ENCODE data around the gene ARSA.

ARSA gene

DNA sequence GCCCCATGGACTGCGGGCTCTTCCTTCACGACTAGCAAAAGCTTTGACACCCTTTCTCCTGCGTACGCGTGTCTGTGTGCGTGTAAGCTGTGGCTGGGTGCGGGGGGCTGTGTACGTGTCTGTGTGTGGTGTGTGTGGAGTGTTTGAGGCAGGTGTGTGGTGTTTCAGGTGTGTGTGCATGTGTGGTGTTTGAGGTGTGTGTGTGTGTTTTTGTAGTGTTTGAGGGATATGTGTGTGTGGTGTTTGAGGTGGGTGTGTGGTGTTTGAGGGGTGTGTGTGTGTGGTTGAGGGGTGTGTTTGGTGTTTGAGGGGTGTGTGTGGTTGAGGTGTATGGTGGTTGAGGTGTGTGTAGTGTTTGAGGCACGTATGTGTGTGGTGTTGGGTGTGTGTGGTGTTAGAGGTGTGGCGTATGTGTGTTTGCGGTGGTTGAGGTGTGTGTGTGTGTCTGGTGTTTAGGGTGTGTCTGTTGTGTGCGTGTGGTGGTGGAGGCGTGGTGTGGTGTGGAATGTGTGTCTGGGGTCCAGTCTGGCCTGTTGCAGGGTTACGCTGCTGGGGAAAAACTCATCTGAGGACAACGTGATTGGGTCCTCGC, 687 bp upstream of the ARSA start:
- WGBS (ENCODE audit: insufficient coverage): 12% methylated on average over 3 of the region's 16 CpGs
- Histone ChIP-seq H3K27ac (ENCODE audit: insufficient read depth in 1 of 2, low read depth in 1 of 2, low read length in 2 of 2, poor library complexity in 1 of 2, severe bottlenecking in 2 of 2) (peak overlapping the region; percentile 20 to 40), H3K9me3 (ENCODE audit: control extremely low read depth in 1 of 5, control insufficient read depth in 4 of 5, insufficient read depth in 2 of 5, low read depth in 1 of 5, low read length in 4 of 5) (no peaks in the 10 kb centered on the region), H3K4me3 (ENCODE audit: control insufficient read depth in 1 of 7, extremely low read depth in 1 of 7, insufficient read depth in 4 of 7, low read depth in 2 of 7, low read length in 6 of 7) (peak overlapping the region; percentile 48 to 83 (median 76)), H3K4me1 (ENCODE audit: control extremely low read depth in 1 of 4, control insufficient read depth in 4 of 4, insufficient read depth in 4 of 4, low read length in 3 of 4) (peaks cover 3 to 29% (median 17%) of the 10 kb centered on the region in 4 experiments), H3K36me3 (ENCODE audit: control insufficient read depth in 4 of 4, insufficient read depth in 4 of 4, low read length in 3 of 4) (peaks cover 2 to 11% (median 6%) of the 10 kb centered on the region in 4 experiments), H3K27me3 (replicated peaks in 2 of 5; ENCODE audit: control insufficient read depth in 4 of 5, insufficient read depth in 5 of 5, low read length in 4 of 5) (no peaks in the 10 kb centered on the region)
- ChIA-PET POLR2A (interaction anchor here (0.6 to 1.1 kb wide), 3 partner anchors 9 to 44 kb away, joined by 3 to 9 read pairs (median 3); partner anchors contain the start of gene SHANK3), CTCF (interaction anchor here (1.4 to 3.6 kb wide), 3 partner anchors 13 to 63 kb away, joined by 3 to 22 read pairs (median 6); no protein-coding TSS in a partner anchor)
- DNase-seq: peak in 1 of 3 donors; percentile 19

DNA sequence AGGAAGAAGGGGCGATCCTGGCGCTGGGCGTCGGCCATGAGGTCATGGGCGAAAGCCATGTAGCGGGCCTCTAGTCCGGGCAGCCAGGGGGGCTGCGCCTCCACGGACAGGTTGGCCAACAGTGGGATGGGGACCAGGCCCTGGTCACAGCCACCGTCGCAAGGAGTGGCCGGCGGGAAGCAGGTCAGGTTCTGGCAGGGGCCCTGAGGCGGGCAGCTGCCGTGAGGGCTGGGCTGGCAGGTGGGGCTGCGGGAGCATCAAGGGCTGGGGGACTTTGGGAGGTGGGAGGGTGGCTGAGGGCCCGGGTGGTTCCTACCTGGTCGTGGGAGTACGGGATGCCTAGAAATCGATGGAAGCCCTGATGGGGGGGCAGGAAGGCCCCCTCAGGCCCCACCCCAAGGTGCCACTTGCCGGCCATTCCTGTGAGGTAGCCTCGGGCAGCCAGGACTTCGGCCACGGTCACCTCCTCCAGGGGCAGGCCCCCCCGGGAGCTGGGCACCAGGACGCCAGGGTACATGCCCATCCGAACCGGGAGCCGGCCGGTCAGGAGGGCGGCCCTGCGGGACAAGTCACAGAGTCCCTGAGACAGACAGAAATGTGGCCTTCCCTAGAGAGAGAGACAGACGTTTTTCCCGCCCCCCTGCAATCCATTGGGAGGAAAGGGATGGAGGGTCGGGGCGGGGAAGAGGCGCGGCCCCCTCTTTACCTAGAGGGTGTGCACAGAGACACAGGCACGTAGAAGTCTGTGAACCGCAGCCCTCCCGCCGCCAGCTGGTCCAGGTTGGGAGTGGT, 906 bp downstream of the ARSA start:
- 91% methylated on average over 33 of the region's 42 CpGs for WGBS (ENCODE audit: insufficient coverage)
- Histone ChIP-seq H3K36me3 (ENCODE audit: control insufficient read depth in 4 of 4, insufficient read depth in 4 of 4, low read length in 3 of 4) (peaks cover 2 to 11% (median 6%) of the 10 kb centered on the region in 4 experiments), H3K27me3 (replicated peaks in 2 of 5; ENCODE audit: control insufficient read depth in 4 of 5, insufficient read depth in 5 of 5, low read length in 4 of 5) (no peaks in the 10 kb centered on the region), H3K4me3 (ENCODE audit: control insufficient read depth in 1 of 7, extremely low read depth in 1 of 7, insufficient read depth in 4 of 7, low read depth in 2 of 7, low read length in 6 of 7) (peak overlapping the region; percentile 54 to 83 (median 74)), H3K9me3 (ENCODE audit: control extremely low read depth in 1 of 5, control insufficient read depth in 4 of 5, insufficient read depth in 2 of 5, low read depth in 1 of 5, low read length in 4 of 5) (no peaks in the 10 kb centered on the region), H3K4me1 (ENCODE audit: control extremely low read depth in 1 of 4, control insufficient read depth in 4 of 4, insufficient read depth in 4 of 4, low read length in 3 of 4) (peaks cover 3 to 41% (median 26%) of the 10 kb centered on the region in 4 experiments), H3K27ac (ENCODE audit: insufficient read depth in 1 of 2, low read depth in 1 of 2, low read length in 2 of 2, poor library complexity in 1 of 2, severe bottlenecking in 2 of 2) (peak overlapping the region in 1 of 2 experiments; percentile 43)
- DNase-seq: no peak
- CTCF ChIA-PET: interaction anchor here (1.1 to 3.6 kb wide), 5 partner anchors 15 to 101 kb away, joined by 3 to 22 read pairs (median 5); partner anchors contain the start of gene SCO2
- POLR2A ChIA-PET: interaction anchor here (0.6 to 1.9 kb wide), 2 partner anchors 46 to 102 kb away, joined by 3 to 10 read pairs; partner anchors contain the start of genes SCO2 and SHANK3

DNA sequence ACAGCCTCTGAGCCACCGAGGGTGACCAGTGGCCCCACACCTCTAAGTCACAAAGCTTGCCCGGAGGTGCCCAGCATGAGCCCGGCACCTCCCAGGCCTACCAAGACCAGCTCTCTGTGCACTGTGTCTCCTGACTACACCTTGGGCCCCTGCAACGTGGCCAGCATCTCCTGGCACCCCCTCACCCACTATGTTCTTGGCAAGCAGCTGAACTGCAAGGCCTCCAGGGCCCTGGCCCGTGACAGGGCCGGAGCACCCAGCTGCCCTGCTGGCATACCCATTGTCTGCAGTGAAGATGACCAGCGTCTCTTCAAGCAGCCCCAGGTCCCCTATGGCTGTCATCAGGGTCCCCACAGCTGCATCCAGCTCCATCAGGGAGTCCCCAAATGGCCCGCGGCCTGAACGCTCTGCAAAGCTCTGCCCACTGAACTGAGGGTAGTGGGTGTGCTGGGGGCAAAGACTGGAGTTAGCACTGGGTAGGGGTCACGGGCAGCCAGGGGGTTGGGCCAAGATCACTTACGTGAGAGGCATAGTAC, 1.6 kb downstream of the ARSA start:
- 97% methylated on average over 12 of the region's 12 CpGs for WGBS (ENCODE audit: insufficient coverage)
- no peak overlapping the region for H3K27ac ChIP-seq (ENCODE audit: insufficient read depth in 1 of 2, low read depth in 1 of 2, low read length in 2 of 2, poor library complexity in 1 of 2, severe bottlenecking in 2 of 2)
- DNase-seq: no peak
- ChIA-PET CTCF (interaction anchor here (0.9 to 3.6 kb wide), 4 partner anchors 15 to 101 kb away, joined by 3 to 22 read pairs (median 4); partner anchors contain the start of gene SCO2), POLR2A (interaction anchor here (0.6 to 1.9 kb wide), 2 partner anchors 46 to 101 kb away, joined by 3 to 10 read pairs; partner anchors contain the start of genes SCO2 and SHANK3)
- no peak overlapping the region for H3K4me3 ChIP-seq (ENCODE audit: control insufficient read depth in 1 of 7, extremely low read depth in 1 of 7, insufficient read depth in 4 of 7, low read depth in 2 of 7, low read length in 6 of 7)
- H3K27me3 ChIP-seq (replicated peaks in 2 of 5; ENCODE audit: control insufficient read depth in 4 of 5, insufficient read depth in 5 of 5, low read length in 4 of 5): no peaks in the 10 kb centered on the region
- peaks cover 8 to 48% (median 33%) of the 10 kb centered on the region in 4 experiments for H3K4me1 ChIP-seq (ENCODE audit: control extremely low read depth in 1 of 4, control insufficient read depth in 4 of 4, insufficient read depth in 4 of 4, low read length in 3 of 4)
- peaks cover 2 to 11% (median 6%) of the 10 kb centered on the region in 4 experiments for H3K36me3 ChIP-seq (ENCODE audit: control insufficient read depth in 4 of 4, insufficient read depth in 4 of 4, low read length in 3 of 4)
- H3K9me3 ChIP-seq (ENCODE audit: control extremely low read depth in 1 of 5, control insufficient read depth in 4 of 5, insufficient read depth in 2 of 5, low read depth in 1 of 5, low read length in 4 of 5): no peaks in the 10 kb centered on the region

DNA sequence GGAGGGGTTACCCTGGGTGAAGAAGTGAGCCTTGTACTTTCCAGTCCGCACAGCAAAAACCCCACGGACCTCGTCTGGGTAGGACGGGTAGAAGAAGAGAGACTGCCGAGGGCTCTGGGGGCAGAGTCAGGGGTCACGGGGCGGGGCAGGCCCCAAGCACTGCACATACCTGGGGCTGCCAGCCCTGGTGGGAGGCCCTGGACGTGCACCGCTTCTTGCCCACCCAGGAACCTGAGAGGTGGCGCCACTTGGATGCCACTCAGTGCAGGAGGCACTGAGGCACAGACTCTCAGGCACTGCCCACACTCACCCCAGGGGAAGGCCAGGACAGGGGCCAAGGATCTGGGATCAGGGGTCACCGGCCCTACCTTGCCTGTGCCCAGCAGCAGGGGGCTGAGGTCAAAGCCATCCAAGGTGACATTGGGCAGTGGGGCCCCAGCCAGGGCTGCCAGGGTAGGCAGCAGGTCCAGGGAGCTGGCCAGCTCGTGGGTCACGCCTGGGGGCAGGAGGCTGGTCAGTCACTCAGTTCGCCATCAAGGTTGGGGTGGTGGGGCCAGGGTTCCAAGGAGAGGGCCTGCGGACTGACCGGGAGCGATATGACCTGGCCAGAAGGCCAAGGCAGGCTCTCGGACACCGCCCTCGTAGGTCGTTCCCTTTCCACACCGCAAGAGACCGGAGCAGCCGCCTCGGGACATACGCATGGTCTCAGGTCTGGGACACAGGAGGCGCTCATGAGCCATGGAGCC, 2.2 kb downstream of the ARSA start:
- Histone ChIP-seq H3K36me3 (ENCODE audit: control insufficient read depth in 4 of 4, insufficient read depth in 4 of 4, low read length in 3 of 4) (peaks cover 2 to 11% (median 6%) of the 10 kb centered on the region in 4 experiments), H3K9me3 (ENCODE audit: control extremely low read depth in 1 of 5, control insufficient read depth in 4 of 5, insufficient read depth in 2 of 5, low read depth in 1 of 5, low read length in 4 of 5) (no peaks in the 10 kb centered on the region), H3K27ac (ENCODE audit: insufficient read depth in 1 of 2, low read depth in 1 of 2, low read length in 2 of 2, poor library complexity in 1 of 2, severe bottlenecking in 2 of 2) (no peak overlapping the region), H3K4me1 (ENCODE audit: control extremely low read depth in 1 of 4, control insufficient read depth in 4 of 4, insufficient read depth in 4 of 4, low read length in 3 of 4) (peaks cover 14 to 54% (median 39%) of the 10 kb centered on the region in 4 experiments), H3K27me3 (replicated peaks in 2 of 5; ENCODE audit: control insufficient read depth in 4 of 5, insufficient read depth in 5 of 5, low read length in 4 of 5) (no peaks in the 10 kb centered on the region), H3K4me3 (ENCODE audit: control insufficient read depth in 1 of 7, extremely low read depth in 1 of 7, insufficient read depth in 4 of 7, low read depth in 2 of 7, low read length in 6 of 7) (no peak overlapping the region)
- WGBS (ENCODE audit: insufficient coverage): 97% methylated on average over 27 of the region's 27 CpGs
- POLR2A ChIA-PET: interaction anchor here (1.9 kb wide), 1 partner anchor 47 kb away, joined by 10 read pairs; the partner anchor contains the start of gene SHANK3
- DNase-seq: no peak
- CTCF ChIA-PET: interaction anchor here (0.9 to 3.6 kb wide), 4 partner anchors 16 to 100 kb away, joined by 3 to 22 read pairs (median 4); partner anchors contain the start of gene SCO2

DNA sequence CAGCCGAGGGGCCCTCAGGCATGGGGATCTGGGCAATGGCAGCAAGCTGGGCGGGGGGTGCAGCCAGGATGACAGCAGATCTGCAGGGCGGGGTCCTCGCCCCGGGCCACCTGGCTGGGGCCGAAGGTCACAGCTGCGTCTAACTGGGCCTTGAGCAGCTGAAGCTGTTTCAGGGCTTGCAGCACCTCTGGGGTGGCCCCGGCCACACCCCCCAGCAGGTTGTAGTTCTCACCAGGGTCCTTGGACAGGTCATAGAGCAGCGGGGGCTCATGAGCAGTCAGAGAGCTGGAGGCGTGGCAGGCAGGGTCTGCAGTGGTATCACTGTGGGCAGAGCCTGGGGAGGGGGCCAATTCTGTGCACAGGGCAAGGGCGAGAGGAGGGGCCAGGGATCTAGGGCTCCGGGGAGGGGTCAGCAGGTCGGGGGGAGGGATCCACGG, 2.8 kb downstream of the ARSA start:
- ChIA-PET CTCF (interaction anchor here (3.6 kb wide), 1 partner anchor 16 kb away, joined by 22 read pairs; no protein-coding TSS in a partner anchor), POLR2A (interaction anchor here (1.9 kb wide), 1 partner anchor 48 kb away, joined by 10 read pairs; the partner anchor contains the start of gene SHANK3)
- peaks cover 2 to 11% (median 6%) of the 10 kb centered on the region in 4 experiments for H3K36me3 ChIP-seq (ENCODE audit: control insufficient read depth in 4 of 4, insufficient read depth in 4 of 4, low read length in 3 of 4)
- H3K27me3 ChIP-seq (replicated peaks in 2 of 5; ENCODE audit: control insufficient read depth in 4 of 5, insufficient read depth in 5 of 5, low read length in 4 of 5): no peaks in the 10 kb centered on the region
- H3K27ac ChIP-seq (ENCODE audit: insufficient read depth in 1 of 2, low read depth in 1 of 2, low read length in 2 of 2, poor library complexity in 1 of 2, severe bottlenecking in 2 of 2): no peak overlapping the region
- no peak for DNase-seq
- H3K4me1 ChIP-seq (ENCODE audit: control extremely low read depth in 1 of 4, control insufficient read depth in 4 of 4, insufficient read depth in 4 of 4, low read length in 3 of 4): peaks cover 17 to 53% (median 43%) of the 10 kb centered on the region in 4 experiments
- H3K4me3 ChIP-seq (ENCODE audit: control insufficient read depth in 1 of 7, extremely low read depth in 1 of 7, insufficient read depth in 4 of 7, low read depth in 2 of 7, low read length in 6 of 7): no peak overlapping the region
- H3K9me3 ChIP-seq (ENCODE audit: control extremely low read depth in 1 of 5, control insufficient read depth in 4 of 5, insufficient read depth in 2 of 5, low read depth in 1 of 5, low read length in 4 of 5): no peaks in the 10 kb centered on the region
- WGBS (ENCODE audit: insufficient coverage): 96% methylated on average over 12 of the region's 14 CpGs
